IPS-20b (cell line): ENCODE data around the gene MMP26.
"Not testable (repeated sequence)": the region's sequence is repeated elsewhere in the genome, so short reads cannot be mapped to it uniquely, and the experiment has no call there.

ENCODE experiments used
- H3K27ac ChIP-seq: one replicate; pipeline ENCODE4 v1.5.1; 2013; ENCODE audit warnings: low read length
- H3K27me3 ChIP-seq: 2 replicates; pipeline ENCODE4 v1.6.1; 2013; ENCODE audit warnings: mild to moderate bottlenecking, low read length, inconsistent platforms; ENCODE audit not compliant: insufficient read depth
- H3K36me3 ChIP-seq: 2 replicates; pipeline ENCODE4 v1.6.1; 2013; ENCODE audit warnings: low read depth, mild to moderate bottlenecking, inconsistent platforms, low read length, moderate library complexity; ENCODE audit not compliant: insufficient read depth
- H3K4me1 ChIP-seq: 2 replicates; pipeline ENCODE4 v1.6.1; 2013; ENCODE audit warnings: mild to moderate bottlenecking, control low read depth, inconsistent platforms, low read length, moderate library complexity; ENCODE audit not compliant: insufficient read depth
- H3K4me3 ChIP-seq: 2 replicates; pipeline ENCODE4 v1.5.1; 2013; ENCODE audit warnings: mild to moderate bottlenecking, low read length, inconsistent platforms
- H3K9ac ChIP-seq: 2 replicates; pipeline ENCODE4 v1.6.1; 2013; ENCODE audit warnings: low read depth, mild to moderate bottlenecking, inconsistent platforms, low read length, moderate library complexity
- H3K9me3 ChIP-seq: 2 replicates; pipeline ENCODE4 v1.6.1; 2013; ENCODE audit warnings: mild to moderate bottlenecking, low read depth, low read length, inconsistent platforms; ENCODE audit not compliant: insufficient read depth

Gene MMP26

DNA sequence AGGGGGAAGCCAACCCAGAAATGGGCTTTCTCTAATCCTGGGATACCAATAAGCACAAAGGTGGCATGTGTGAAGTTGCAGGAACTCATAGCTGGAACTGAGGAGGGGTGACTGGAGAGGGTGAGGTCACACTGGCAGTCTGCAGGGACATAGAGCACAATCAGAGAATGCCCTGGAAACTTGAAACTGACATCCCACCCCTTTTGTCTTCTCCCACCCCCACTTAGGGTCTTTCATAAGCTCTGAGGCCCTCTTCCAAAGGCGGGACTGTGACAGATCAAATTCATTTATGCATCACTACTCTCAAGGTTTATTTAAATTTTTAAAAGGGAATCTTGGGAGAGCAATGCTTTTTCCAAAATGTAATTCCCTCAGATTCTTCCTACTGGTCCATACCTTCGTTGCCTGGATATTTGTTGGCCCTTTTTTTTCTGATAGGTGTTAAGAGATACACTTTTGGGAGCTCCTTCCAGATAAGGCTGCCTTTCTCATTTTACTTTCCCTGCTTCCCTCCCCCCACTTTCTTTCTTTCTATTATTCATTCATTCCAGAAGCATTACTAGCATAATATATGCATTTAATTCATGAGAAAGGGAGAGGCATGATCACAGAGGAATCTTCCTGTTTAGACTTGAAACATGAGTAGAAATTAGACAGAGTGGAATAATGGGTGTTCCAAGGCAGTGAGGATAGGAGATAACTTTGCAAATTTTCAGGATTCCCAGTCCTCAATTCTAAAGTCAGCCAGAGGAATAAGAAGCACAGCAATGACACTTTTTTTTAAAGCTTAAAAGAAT, 21.8 kb upstream of the MMP26 start:
- no peak overlapping the region for H3K9ac ChIP-seq
- no peaks in the 10 kb centered on the region for H3K4me1 ChIP-seq
- H3K4me3 ChIP-seq: no peak overlapping the region
- no peaks in the 10 kb centered on the region for H3K27me3 ChIP-seq
- H3K27ac ChIP-seq: no peak overlapping the region
- H3K9me3 ChIP-seq: no peaks in the 10 kb centered on the region
- H3K36me3 ChIP-seq: no peaks in the 10 kb centered on the region

DNA sequence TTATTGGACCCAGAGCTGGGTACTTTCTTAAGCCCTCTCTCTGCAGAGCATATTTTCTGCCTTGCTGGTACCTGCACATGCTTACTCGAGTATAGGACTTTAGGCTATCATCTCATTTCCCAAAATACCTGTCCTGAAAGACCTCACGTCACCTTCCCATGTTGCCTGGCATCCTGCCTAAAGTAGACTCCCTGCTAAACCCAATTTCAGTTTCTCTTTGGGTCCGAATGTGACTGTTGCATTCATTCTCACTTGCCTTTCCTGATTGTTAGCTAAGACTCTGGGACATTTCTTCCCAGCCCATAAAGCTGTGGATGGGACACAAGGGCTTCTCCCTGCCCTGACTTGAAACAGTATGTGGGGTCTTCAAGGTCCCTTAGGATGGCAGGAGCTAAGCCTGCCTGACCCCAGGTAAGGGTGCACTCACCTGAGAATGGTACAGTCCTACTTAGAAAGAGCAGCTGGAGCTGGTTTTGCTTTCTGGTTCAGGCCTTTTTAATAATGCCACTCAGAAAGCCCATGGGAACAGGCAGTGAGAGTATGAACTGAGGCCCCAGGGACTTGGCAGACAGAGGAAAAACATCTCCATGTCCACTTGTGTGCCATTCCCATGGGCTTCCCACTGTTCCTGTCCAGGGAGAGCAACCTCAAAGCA, 19.8 kb upstream of the MMP26 start:
- H3K4me1 ChIP-seq: no peaks in the 10 kb centered on the region
- no peak overlapping the region for H3K27ac ChIP-seq
- H3K27me3 ChIP-seq: no peaks in the 10 kb centered on the region
- H3K36me3 ChIP-seq: no peaks in the 10 kb centered on the region
- no peak overlapping the region for H3K4me3 ChIP-seq
- H3K9ac ChIP-seq: no peak overlapping the region
- H3K9me3 ChIP-seq: no peaks in the 10 kb centered on the region

- Histone ChIP-seq H3K9ac (no peak overlapping the region), H3K4me1 (no peaks in the 10 kb centered on the region), H3K4me3 (no peak overlapping the region), H3K27ac (no peak overlapping the region), H3K27me3 (no peaks in the 10 kb centered on the region), H3K36me3 (no peaks in the 10 kb centered on the region), H3K9me3 (no peaks in the 10 kb centered on the region)
These were observed 9.1 kb upstream of the MMP26 start for GRCh38 chr11:4695442-4695841.

- no peaks in the 10 kb centered on the region for H3K9me3 ChIP-seq
- H3K27ac ChIP-seq: no peak within 1 kb of the TSS
- no peaks in the 10 kb centered on the region for H3K27me3 ChIP-seq
- no peaks in the 10 kb centered on the region for H3K4me1 ChIP-seq
- H3K9ac ChIP-seq: no peak within 1 kb of the TSS
- H3K36me3 ChIP-seq: no peaks in the 10 kb centered on the region
- H3K4me3 ChIP-seq: no peak within 1 kb of the TSS
These were observed 7.0 kb upstream of the MMP26 start, which contains the start of gene OR51E2 for GRCh38 chr11:4697585-4697984. OR51E2 (minus strand) TSS chr11:4697853; CDS start chr11:4682711, 15,142 bp downstream.

GRCh38 chr11:4699697-4700435, 4.7 kb upstream of the MMP26 start:
- no peak overlapping the region for H3K4me3 ChIP-seq
- no peaks in the 10 kb centered on the region for H3K27me3 ChIP-seq
- no peaks in the 10 kb centered on the region for H3K36me3 ChIP-seq
- peaks cover 11% of the 10 kb centered on the region; the same call in 1 of the 2 replicates for H3K4me1 ChIP-seq
- no peak overlapping the region for H3K9ac ChIP-seq
- no peaks in the 10 kb centered on the region for H3K9me3 ChIP-seq
- H3K27ac ChIP-seq: no peak overlapping the region

- Histone ChIP-seq H3K9ac (no peak overlapping the region), H3K27me3 (no peaks in the 10 kb centered on the region), H3K36me3 (no peaks in the 10 kb centered on the region), H3K9me3 (no peaks in the 10 kb centered on the region), H3K27ac (no peak overlapping the region), H3K4me1 (peaks cover 12% of the 10 kb centered on the region; the same call in 1 of the 2 replicates), H3K4me3 (no peak overlapping the region)
These were observed 4.2 kb upstream of the MMP26 start for GRCh38 chr11:4700436-4700820.

DNA sequence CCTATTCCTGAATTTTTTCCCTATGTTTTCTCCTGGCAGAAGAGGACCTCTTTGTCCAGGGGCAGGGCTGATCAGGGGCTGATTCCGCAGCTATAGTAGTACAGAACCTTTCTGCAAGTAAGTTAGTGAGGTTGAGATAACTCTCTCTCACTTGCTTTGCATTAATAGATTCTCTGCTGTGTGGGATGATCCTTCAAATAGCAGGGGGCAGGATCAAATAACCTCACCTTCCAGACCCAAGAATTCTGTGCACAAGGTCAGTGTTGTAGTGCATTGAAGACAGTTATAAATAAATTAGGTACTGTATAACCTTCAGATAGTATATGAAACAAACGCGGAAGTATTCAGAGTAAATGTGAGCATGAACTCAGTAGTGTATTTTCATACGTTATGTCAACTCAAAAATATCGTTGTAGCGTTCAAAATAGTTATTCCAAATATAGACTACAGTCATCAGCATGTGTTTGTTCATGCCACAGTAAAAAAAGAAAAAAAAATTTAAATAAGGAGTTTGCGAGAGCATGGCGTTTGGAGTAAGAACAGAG, 278 bp downstream of the MMP26 start:
- peak overlapping the region; percentile 31 for H3K4me3 ChIP-seq
- no peaks in the 10 kb centered on the region for H3K9me3 ChIP-seq
- peaks cover 12% of the 10 kb centered on the region; the same call in 1 of the 2 replicates for H3K4me1 ChIP-seq
- no peaks in the 10 kb centered on the region for H3K36me3 ChIP-seq
- H3K9ac ChIP-seq: peak overlapping the region; percentile 57; the same call in 1 of the 2 replicates
- no peaks in the 10 kb centered on the region for H3K27me3 ChIP-seq
- peak overlapping the region; percentile 80 for H3K27ac ChIP-seq

DNA sequence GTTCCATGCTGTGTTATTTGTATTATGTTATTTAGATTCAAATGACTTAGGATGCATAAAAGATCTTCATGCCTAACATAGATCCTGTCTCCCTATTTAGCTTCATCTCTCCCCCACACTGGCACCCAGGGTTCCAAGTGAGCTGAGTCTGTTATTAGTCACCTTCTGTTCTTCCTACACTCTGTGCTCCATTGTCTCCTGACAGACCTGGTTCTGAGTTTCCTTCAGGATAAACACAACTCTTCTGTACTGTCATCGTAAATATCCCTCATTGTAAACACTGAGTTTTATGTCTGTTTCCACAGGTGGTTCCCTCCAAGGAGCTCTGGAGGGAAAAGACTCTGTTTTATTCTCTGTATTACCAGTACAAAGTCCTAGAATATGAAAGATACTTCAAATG, 8.7 kb downstream of the MMP26 start:
- Histone ChIP-seq H3K36me3 (no peaks in the 10 kb centered on the region), H3K4me1 (peaks cover 8% of the 10 kb centered on the region; the same call in 1 of the 2 replicates), H3K9ac (no peak overlapping the region), H3K27me3 (no peaks in the 10 kb centered on the region), H3K9me3 (no peaks in the 10 kb centered on the region), H3K4me3 (no peak overlapping the region), H3K27ac (no peak overlapping the region)

- no peaks in the 10 kb centered on the region for H3K9me3 ChIP-seq
- H3K4me3 ChIP-seq: no peak overlapping the region
- H3K27me3 ChIP-seq: no peaks in the 10 kb centered on the region
These were observed 9.7 kb downstream of the MMP26 start for GRCh38 chr11:4714300-4714699.

DNA sequence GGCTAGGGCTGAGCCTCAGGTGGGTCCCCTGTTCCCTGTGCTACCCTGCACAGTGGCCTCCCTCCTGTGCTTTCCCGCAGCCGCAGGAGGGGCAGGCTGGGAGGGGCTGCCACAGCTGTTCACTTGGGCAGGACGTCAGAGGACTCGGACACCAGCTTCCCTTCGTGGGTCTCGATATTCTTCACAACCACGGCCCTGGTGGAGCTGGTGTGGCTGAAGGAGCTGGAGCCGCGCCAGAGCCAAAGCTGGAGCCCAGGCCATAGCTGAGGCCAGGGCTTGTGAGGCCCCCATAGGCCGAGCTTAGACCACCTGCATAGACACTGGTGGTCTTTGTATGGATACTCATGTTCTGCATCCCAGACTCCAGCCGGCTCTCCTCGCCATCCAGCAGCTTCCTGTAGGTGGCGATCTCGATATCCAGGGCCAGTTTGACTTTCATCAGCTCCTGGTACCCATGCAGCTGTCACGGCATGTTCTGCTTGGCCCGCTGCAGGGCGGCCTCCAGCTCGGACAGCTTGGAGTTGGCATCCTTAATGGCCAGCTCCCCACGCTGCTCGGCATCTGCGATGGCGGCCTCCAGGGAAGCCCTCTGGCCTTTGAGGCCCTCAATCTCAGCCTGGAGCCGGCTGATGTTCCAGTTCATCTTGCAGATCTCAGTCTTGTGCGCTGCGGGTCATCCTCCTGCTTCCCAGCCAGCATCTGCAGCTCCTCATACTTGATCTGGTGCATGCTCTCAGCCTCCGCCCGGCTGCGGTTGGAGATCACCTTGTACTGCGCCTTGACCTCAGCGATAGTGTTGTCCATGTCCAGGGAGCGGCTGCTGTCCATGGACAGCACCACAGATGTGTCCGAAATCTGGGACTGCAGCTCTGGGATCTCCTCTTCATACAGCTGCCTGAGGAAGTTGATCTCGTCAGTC, 18.3 kb downstream of the MMP26 start:
- H3K27me3 ChIP-seq, H3K4me3 ChIP-seq, H3K27ac ChIP-seq, H3K4me1 ChIP-seq, H3K9me3 ChIP-seq, H3K36me3 ChIP-seq, H3K9ac ChIP-seq: not testable (repeated sequence)

More at GRCh38 chr11:4714300-4714699, 9.7 kb downstream of the MMP26 start:
- no peak overlapping the region for H3K27ac ChIP-seq
- peaks cover 13% of the 10 kb centered on the region; the same call in 1 of the 2 replicates for H3K4me1 ChIP-seq
- no peaks in the 10 kb centered on the region for H3K36me3 ChIP-seq
- no peak overlapping the region for H3K9ac ChIP-seq

DNA sequence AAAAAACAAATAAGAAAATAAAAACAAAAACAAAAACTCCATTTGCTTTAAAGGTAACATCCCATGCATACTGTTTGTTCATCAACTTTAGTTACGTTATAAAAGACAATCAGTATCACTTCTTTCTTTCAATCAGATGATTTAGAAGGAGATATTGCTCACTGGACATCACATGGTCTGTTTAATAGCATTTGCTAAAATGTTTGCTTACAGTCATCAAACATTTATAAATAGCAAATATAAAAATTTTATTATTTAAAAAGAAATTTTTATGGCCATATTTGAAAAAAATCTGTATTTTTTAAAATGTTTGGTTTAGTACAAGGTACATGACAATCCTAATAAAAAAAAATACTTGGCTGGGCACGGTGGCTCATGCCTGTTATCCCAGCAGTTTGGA, 22.6 kb downstream of the MMP26 start:
- H3K36me3 ChIP-seq: no peaks in the 10 kb centered on the region
- no peak overlapping the region for H3K9ac ChIP-seq
- H3K4me3 ChIP-seq: no peak overlapping the region
- no peaks in the 10 kb centered on the region for H3K27me3 ChIP-seq
- H3K4me1 ChIP-seq: no peaks in the 10 kb centered on the region
- H3K27ac ChIP-seq: no peak overlapping the region
- no peaks in the 10 kb centered on the region for H3K9me3 ChIP-seq
